Measurements from ENCODE around the gene TMEM209.

The TMEM209 gene

DNA sequence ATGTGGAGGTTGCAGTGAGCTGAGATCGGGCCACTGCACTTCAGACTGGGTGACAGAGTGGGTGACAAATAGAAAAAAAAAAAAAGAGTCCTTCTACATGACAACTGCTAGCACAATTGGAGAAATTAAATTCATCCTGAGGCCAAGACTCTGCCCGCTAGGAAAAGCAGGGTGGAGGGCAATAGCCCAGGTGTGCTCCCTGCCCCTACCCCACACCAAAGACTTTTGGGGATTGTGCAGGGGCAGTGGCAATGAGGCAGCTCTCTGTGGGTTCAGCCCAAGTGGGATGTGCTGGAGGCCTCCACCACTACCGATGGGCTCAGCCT, 61.3 kb downstream of the TMEM209 start:
- DNase-seq (ENCODE audit: low read depth in 2 of 2) = no peak

DNA sequence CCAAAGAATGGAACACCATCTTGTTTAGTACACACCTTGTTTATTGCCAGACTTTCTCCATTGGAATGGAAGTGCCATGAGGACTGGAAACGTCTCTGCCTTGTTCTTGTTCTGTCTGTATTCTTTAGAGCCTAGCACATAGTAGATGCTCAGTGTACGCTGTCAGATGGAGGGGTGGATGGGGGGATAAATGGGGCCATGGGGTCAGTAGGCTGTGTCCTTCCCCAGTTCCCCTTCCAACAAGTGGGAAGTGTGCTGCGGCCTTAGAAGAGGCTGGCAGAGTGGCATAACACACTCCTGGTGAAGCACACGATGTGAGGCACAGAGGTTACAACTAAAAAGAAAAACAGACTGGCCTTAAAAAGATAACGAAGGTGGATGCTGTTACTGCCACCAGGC, 61.9 kb downstream of the TMEM209 start:
- DNase-seq (ENCODE audit: low read depth in 2 of 2) = no peak

DNA sequence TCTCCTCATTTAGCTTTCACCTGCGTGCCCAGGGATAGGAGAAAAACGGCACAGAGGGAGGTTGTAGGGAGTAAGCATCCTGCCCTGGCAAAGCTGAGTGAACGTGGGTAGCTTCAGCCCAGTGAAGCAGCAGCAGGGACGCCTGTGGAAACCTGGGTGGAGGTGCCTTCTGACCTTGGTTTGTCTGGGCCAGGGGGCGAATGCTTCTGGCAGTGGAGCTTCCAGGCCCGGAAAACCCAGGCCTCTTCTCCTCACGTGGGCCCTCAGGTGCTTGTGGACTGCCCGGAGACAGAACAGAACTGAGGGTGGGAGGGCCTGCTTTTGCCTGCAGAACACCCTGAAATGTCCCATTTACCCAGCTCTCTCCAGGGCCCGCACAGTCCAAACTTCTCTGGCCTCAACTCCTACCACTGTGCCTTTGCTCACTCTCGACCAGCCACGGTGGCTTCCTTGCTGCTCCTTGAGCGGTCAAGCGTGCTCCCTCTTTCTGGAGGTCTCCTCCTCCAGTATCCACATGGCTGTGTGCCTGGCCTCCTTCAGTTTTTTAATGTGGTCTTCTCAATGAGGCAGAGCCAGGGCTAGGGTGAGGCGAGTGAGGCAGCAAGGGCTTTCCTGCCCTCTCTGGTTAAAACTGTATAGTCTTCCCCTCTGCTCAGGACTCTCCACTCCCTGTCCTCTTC, 62.4 kb downstream of the TMEM209 start:
- DNase-seq (ENCODE audit: low read depth in 2 of 2) = no peak

DNA sequence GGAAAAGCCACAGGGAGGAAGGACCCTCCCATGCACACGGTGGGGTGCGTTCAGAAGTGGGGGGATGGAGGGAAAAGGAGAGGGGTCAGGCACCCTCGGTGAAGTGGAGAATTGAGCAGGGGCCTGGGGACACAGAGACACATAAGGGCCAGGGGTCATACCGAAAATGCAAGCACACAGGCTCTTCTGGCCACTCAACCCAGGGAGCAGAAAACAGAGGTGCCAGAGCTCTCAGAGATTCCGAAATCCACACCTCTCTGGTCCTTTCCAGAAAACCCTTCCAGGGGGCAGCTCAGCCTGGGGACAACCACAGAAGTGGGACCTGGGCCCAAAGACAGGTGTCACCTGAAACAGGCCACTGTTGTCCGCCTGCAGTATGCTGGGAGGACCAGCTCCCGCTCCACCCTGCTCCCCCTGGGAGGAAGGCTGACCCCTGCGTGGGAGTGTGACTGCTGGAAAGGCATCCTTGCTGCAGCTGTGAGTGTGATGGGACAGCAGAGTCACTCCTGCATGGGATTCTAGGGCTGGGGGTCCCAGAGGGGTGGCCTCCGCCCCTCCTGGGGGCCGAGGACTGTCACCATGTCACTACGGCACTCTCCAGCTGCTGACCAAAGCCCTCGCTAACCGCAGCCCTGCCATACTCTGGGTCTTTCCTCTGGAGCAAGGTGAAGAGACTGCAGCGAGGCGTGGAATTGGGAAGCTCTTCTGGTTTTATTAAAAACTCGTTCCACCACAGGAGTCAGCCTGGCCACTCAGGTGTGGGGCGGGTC, 63.1 kb downstream of the TMEM209 start:
- no peak for DNase-seq (ENCODE audit: low read depth in 2 of 2)

DNA sequence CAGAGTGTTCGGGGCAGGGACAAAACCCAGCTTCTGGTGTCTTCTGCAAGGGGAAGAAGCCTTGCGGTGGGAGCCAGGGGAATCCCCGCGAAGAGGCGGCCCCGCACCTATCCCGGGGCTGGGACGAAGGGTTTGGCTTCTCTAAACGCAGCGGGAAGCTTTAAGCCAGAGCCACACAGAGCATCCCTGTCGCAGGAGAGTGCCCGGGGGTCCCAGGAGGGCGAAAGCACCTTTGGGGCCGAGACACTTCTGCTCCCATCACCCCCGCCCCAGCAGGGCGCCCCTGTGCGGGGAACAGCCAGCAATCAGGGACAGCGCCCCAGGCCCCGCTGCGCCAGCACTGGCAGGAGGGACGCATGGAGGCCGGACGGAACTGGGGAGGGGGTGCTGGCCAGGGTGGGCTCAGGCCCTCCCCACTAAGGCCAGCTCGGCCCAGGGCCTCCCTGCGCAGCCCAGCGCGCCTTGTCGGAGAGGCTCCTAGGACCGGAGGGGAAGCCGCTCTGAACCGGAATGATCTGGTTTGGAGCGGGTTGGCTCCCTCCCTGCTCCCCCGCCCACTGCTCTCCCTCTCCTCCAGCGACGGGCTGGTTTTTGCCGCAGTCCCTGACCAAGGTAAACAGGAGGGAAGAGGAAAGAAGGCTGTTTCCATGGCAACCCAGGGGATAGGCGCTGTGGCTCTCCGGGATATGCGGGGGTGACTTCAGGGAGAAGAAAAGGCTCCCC, 63.9 kb downstream of the TMEM209 start:
- DNase-seq (ENCODE audit: low read depth in 2 of 2) = no peak

DNA sequence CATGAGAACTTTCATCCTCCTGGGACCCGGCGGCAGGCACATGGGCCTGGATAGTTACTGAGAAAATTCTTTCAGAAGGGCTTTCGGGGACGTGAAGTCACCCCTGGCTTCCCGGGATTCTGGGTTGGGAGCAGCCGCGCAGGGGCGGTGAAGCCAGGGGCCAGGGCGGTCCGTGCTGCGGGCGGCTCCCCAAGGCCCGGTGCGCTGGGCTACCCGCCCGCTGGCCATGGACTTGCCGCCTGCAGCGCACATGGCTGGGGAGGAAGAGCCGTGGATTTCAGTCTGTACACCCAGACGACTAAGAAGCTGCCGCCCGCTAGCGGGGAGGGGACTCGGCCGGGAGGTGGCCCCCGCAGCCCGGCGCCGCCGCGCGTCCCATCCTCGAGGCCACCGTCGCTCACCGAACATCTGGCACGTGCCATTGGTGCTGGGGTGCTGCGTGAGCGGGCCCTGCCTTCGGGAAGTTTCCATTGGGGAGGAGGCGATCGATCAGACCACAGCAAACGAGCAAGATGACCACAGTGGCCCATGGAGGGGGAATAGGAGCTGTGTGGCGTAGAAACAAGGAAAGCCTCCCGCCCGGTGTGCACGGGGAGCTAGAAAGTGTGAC, 64.5 kb downstream of the TMEM209 start:
- DNase-seq (ENCODE audit: low read depth in 2 of 2) = no peak

DNA sequence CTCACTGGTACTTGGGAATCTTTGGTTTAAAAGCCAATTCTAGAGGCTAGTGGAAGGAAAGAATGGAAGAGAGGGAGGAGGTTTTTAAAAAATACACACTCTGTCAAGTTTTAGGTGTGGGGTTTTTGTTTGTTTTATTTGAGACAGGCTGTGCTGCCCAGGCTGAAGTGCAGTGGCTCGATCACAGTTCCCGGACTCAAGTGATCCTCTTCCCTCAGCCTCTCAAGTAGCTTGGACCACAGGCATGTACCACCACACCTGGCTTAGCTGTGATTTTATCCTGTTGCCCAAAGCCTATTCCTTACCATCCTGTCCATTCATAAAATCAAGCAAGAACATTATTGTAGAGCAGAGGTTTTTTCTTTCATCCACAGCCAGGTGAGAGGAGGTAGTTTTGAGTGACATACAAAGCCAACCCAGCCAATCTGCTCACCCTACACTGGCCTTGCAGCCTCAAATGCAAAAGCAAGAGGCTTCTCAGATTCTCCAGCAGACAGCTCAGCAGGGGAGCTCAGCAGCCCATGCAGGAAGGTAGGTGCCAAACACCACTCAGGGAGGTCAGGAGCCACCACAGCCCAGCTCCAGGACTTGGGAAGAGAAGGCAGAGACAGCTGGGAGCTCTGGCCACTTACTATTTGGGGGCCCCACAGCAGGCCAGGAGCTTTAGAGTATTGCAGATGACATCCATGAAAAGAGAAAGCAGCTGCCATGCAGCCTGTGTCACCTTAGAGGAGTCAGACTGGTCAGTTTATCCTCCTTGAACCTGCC, 65.8 kb downstream of the TMEM209 start:
- no peak for DNase-seq (ENCODE audit: low read depth in 2 of 2)

DNA sequence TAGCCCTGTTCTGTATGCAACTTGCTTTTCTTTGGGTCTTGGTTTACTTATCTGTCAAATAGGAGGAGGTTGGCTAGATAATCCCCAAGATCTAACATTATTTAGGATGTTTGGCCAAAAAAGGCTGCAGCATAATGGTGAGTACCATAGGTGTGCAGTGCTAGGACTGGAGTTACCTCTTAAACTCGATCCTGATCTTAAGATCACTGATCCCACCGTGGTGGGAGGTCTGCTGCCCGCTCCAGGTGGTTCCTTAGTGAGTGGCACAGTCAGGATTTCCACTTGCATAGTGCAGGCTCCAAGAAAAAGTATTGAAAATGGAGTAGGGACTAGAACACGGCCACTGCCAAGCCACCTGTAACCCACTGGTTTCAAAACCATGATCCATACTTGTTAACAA, 68.0 kb downstream of the TMEM209 start:
- no peak for DNase-seq (ENCODE audit: low read depth in 2 of 2)

DNA sequence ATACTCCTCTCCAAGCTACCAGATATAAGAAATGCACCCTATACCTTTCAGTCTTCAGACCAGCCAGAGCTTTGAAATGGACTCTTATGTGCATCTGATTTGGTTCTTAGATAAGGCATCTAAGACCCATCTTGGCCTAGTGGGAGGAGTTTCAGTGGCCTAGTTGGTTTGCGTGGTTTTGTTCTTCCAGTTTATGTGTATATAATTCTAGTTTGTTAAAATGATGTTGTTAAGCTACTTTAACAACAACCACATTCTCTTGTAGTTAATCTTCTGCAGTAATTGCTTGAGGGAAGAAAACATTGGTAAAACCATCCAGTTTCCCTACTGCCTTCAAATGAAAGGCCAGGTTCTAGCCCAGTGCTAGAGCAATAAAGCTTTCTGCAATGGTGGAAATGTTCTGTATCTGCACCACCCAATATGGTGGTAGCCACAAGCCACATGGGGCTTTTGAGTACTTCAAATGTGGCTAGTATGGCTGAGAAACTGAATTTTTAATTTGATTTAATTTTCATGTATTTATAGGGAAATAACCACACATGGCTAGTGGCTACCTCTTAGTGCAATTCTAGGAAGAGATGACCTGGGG, 68.5 kb downstream of the TMEM209 start:
- no peak for DNase-seq (ENCODE audit: low read depth in 2 of 2)

DNA sequence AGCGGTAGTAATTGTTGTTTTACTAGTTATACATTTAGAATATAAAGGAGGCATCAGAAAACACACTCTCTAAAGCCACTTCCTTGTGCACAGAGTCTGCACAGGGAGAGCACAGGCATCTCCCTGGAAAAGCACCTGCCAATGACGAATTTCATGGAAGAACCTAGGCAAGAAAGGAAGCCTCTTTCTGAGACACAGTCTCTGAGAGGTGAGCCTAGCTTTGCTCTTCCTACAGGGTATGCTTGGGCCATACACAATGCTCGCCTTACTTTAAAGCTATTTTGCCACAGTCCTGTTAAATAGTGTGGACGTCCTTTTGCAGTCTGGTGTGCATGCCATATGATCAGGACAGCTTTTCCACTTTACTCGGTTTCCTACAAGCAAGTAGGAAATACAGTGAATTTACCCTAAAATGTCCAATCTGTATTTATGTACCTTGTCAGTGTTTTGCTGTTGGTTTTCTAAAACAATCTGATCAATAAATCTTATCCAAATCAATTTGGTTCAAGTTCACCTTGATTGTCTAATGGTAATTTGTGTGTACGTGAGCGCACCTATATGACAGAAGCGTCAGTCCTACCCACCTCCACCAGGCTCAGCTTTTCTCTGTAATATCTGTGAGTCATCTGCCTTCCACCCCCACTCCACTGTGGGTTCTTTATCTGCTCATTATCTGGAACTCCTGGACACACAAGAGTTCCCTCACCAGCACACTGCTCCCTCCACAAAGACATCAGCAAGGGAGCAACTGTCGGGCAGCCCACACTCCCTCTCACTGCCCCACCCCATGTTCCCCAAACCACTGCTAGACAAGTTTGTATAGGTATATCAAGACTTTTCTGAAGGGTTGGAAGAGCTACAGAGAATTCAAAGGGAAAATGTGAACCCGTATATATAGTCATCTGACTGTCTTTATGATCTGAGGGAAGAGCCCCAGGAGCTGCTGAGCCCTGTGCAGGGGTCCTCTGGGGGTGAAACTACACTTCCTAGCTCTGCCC, 69.7 kb downstream of the TMEM209 start:
- no peak for DNase-seq (ENCODE audit: low read depth in 2 of 2)

DNA sequence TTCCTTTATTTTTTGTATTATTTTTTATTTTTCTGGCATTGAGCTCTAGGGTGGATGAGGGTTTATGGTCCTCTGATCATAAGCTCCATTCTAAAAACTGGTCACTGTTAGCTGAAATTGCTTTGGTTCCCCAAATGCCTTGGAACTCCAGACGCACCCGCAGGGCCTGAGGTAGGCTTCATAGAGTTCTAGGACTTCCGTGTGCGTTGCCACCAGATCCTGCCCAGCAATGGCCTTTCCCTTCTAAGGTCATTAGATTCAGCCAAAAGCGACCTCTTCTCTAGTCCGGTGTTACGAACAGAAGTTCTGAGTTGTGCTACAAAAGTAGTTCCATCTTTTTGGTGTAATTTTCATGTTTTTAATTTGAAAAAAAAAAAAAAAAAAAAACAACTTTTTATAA, 70.5 kb downstream of the TMEM209 start:
- no peak for DNase-seq (ENCODE audit: low read depth in 2 of 2)

DNA sequence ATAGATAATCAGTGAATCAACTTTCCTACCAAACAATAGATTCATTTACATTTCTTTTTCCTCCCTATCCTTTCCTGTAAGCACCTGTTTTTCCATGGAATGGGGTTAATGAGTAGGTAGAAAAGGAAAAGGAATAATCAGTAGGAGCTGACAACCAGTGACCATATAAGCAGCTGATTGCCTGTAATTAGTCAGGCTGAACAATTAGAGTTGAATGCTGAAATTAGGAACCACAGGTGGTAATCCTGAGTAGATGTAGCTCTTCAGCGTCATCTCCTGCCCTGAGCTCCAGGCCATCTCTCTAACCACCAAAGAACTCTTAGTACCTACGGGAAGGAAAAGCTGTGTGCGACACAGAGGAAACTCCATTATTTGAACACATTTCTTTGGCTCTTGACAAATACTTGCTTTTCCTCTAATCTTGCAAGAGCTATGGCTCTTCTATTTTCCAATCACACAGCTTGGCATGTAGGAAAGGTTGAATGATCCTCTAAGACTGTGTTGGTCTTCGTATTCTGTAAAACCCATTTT, 71.0 kb downstream of the TMEM209 start:
- no peak for DNase-seq (ENCODE audit: low read depth in 2 of 2)

DNA sequence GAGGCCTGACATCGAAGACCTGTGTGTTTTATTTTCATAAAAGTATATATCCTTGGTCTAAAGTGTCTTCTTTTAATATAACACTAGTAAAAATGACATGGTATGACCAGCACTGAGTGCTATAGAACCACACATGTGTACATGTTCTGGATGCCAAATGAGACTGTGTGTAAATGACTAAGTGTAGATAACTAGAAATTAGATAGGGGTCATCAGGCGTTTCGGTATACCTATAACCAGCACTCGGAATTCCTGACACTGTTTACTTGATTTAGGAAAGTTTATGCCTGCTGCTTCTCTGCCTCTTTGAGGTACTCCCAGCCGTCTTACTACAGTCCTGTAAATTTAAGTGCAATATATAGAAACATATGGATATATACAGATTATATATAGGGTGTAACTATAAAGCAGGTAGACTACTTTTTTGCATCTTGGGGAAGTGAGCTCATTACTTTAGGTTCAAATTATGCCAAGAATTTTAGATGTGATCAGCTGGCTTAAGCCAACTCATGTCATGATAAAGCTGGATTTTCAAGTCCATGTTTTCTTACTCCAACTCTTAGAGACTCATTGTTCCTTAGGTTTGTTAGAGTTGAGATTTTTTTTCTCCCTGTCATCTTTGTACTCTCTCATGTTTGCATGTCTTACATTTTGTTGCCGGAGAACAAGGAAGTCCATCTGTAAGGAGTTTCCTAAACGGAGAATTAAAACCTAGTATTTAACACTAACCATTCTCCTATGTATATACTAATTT, 72.0 kb downstream of the TMEM209 start:
- DNase-seq (ENCODE audit: low read depth in 2 of 2) = no peak

DNA sequence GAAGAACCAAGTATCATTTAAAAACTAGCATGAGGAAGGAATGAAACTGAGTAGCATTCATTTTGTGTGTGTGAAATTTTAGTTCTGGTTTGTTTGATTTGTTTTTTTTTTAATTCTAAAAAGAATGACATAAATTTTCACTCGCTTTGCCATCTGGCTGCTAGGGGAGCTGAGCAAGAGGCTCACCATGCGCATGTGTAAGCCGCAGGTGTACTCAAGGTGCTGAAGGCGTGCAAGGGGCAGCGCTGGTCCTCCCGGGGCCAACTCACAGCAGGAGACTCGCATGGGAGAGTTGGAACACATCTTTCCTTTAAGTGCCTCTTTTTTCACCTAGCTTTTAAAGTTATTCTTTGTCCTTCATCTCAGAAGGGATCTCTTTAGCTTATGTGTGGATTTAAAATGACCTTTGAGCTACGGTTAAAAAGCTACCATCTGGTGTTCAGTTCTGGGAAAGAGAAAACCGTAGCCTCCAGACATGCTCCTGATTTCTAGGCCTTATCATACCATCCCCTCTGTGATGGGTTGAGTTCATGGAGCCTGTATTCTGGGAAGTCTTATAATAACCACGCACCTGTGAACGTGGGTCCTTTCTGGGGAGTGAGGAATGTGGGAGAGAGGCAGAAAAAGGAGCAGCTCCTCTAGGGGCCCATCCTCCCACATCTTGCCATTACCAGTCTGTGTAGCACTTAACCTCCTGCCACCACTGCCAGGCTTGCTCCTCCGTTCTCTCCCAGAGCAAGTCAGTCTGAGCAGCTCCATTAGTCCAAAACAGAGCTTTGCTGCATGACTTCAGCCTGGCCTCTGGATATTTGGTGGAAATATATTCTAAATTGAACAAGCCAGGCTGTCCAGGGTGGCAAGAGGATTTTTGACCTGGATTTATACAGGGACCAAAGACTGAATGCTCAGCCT, 73.0 kb downstream of the TMEM209 start:
- DNase-seq (ENCODE audit: low read depth in 2 of 2) = no peak

DNA sequence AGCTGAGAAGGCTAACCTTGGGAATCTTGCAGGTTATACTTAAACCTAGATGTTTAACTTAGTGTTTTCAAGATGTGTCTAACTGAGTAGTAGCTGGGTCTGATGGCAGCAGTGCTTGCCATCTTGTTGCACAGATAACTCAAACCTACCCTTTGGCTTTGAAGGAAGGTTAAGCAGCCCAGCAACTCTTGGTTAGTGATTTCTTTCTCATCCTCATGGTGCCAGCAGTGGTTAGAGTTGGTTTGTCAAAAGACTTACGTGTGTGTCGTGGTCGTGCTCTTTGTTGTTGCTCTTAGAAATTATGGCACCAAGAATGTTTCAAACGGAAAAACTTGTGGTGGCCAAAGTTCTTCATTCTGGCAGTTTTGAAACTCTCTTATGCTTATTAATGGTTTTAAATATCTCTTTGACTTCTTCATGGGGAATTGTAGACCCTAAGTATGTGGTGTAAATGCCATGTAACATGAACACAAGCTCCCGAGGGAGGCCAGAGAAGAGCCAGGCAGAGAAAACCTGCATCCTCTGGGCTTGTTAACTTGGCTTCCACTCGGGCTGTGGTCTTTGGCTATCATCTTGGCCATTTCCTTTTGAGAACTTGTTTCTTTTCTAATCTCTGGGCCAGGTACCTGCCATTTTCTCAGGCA, 73.9 kb downstream of the TMEM209 start:
- DNase-seq (ENCODE audit: low read depth in 2 of 2) = no peak

DNA sequence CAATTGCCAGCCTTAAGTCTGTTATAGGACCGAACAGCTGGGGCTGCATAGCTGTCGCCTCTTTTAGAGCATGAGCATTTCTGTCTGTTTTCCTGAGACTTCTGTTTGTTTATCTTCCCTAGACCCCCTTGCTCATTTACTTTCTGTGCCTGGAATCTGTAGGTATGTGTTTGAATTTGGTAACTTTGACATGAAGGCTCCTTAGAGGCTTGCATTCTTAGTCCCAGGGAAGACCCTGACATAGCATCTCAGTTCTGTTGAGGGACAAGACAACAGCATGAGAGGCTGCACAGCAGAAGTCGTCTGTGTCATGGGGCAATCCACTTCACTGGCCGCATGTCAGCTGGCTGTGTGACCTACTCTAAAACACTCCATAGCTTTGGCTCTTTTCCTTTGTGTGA, 76.2 kb downstream of the TMEM209 start:
- no peak for DNase-seq (ENCODE audit: low read depth in 2 of 2)

DNA sequence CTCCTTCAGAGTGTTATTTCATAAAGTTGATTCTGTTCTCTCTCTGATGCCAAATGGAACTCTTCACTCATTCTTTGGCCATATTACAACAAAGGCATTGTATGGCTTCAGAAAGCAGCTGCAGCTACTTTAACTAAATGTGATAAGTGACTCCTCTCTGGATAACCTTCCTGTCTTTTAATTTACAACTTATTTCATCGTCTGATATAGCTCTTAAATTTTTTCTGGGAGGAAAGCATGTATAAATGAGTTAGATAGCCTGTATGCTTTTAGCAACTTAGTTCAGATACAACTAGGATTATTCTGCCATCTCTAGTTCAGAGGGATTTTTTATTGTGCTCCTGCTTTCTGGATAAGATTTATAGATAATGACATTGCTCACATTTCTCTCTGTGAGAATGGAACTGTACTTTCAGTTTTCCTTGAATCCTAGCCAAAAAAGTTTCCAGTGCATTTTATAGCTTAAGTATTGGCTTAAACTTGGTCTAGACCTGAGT, 77.3 kb downstream of the TMEM209 start:
- DNase-seq (ENCODE audit: low read depth in 2 of 2) = no peak

All from stimulated activated CD8-positive, alpha-beta memory T cell treated with anti-CD3 and anti-CD28 coated beads, Interleukin-15, amount 100 ng/mL, for 4 hours (primary cell).